HG03060 (cell line): Measurements from ENCODE around the gene CX3CL1.

Experiments used
- ATAC-seq: cut with Tn5 transposase; IDR thresholded peaks from one replicate; pipeline ENCODE4 v1.9.1; 2021; ENCODE audit warnings: low read depth, moderate number of reproducible peaks; ENCODE audit not compliant: unreplicated experiment

The CX3CL1 gene

GRCh38 chr16:57430955-57431354 is 58.7 kb downstream of the CX3CL1 start:
- ATAC-seq, result no peak

- ATAC-seq, result no peak
Measured at GRCh38 chr16:57432505-57432904, 60.2 kb downstream of the CX3CL1 start.

GRCh38 chr16:57432989-57433388 is 60.7 kb downstream of the CX3CL1 start:
- ATAC-seq, result no peak

GRCh38 chr16:57434003-57434402 is 61.7 kb downstream of the CX3CL1 start:
- no peak for ATAC-seq
